Keratinocyte (primary cell): ENCODE measurements around the gene PXDC1. TPM values are rescaled to one million over a fixed set of nuclear protein-coding genes. Genes with fewer than 3 reads are reported as not detected.

Experiments used
- DNase-seq: peaks from one replicate; pipeline ENCODE4 v3.0.0-alpha.2; 2011; ENCODE audit warnings: low read depth, missing footprints, low spot score
- FAIRE-seq: peaks from 2 replicates; lab custom pipeline; 2011; peaks lifted over from hg19 to GRCh38; lab: Jason Lieb, UNC
- H2AFZ ChIP-seq: 2 replicates; pipeline ENCODE4 v1.6.0; 2012; ENCODE audit warnings: low read length, control low read depth, inconsistent platforms; ENCODE audit not compliant: control insufficient read depth
- H3K27ac ChIP-seq: 2 replicates; pipeline ENCODE4 v1.5.1; 2011; ENCODE audit warnings: low read length; ENCODE audit not compliant: control insufficient read depth, insufficient read depth
- H3K27me3 ChIP-seq: 3 replicates; pipeline ENCODE4 v1.6.0; 2011; ENCODE audit warnings: low read length; ENCODE audit not compliant: control insufficient read depth, insufficient read depth; ENCODE audit errors: extremely low read depth
- H3K36me3 ChIP-seq, 2 experiments: 2 replicates in 1 of 2; 3 replicates in 1 of 2; pipeline ENCODE4 v1.5.1; 2011; ENCODE audit warnings: low read length in 2 of 2, mild to moderate bottlenecking in 1 of 2; ENCODE audit not compliant: control insufficient read depth in 2 of 2, insufficient read depth in 2 of 2; ENCODE audit errors: extremely low read depth in 1 of 2
- H3K4me1 ChIP-seq: 3 replicates; pipeline ENCODE4 v1.5.1; 2011; ENCODE audit warnings: low read length; ENCODE audit not compliant: control insufficient read depth, insufficient read depth; ENCODE audit errors: extremely low read depth
- H3K4me2 ChIP-seq: 3 replicates; pipeline ENCODE4 v1.6.0; 2011; ENCODE audit warnings: low read depth, low read length; ENCODE audit not compliant: control insufficient read depth, insufficient read depth; ENCODE audit errors: extremely low read depth
- H3K4me3 ChIP-seq, 3 experiments: fragments of 200-600 bp in 1 of 3; sonication (generic) in 1 of 3; 2 replicates in 2 of 3; 3 replicates in 1 of 3; pipeline ENCODE4 v1.5.1; 2011 to 2016; ENCODE audit warnings: low read length in 3 of 3, mild to moderate bottlenecking in 3 of 3, control low read depth in 2 of 3, inconsistent platforms in 1 of 3, low read depth in 1 of 3, mixed read lengths in 1 of 3, mixed run types in 1 of 3, moderate library complexity in 1 of 3; ENCODE audit not compliant: control insufficient read depth in 2 of 3, insufficient read depth in 2 of 3; ENCODE audit errors: extremely low read depth in 1 of 3
- H3K79me2 ChIP-seq: 2 replicates; pipeline ENCODE4 v1.6.0; 2012; ENCODE audit warnings: low read length; ENCODE audit not compliant: control insufficient read depth, insufficient read depth
- H3K9ac ChIP-seq: 3 replicates; pipeline ENCODE4 v1.6.0; 2011; ENCODE audit warnings: low read length; ENCODE audit not compliant: control insufficient read depth, insufficient read depth; ENCODE audit errors: extremely low read depth
- H3K9me1 ChIP-seq: 3 replicates; pipeline ENCODE4 v1.6.0; 2011; ENCODE audit warnings: low read length; ENCODE audit not compliant: control insufficient read depth, insufficient read depth; ENCODE audit errors: extremely low read depth
- H3K9me3 ChIP-seq: 2 replicates; pipeline ENCODE4 v1.5.1; 2012; ENCODE audit warnings: low read depth, low read length; ENCODE audit not compliant: control insufficient read depth
- H4K20me1 ChIP-seq: 3 replicates; pipeline ENCODE4 v1.6.0; 2011; ENCODE audit warnings: low read length; ENCODE audit not compliant: control insufficient read depth, insufficient read depth; ENCODE audit errors: extremely low read depth
- CTCF ChIP-seq, 3 experiments: IDR thresholded peaks in 1 of 3; conservative IDR thresholded peaks in 1 of 3; optimal IDR thresholded peaks in 1 of 3; 2 replicates in 2 of 3; 3 replicates in 1 of 3; pipeline versions ENCODE3 to v1.5.1; 2011; ENCODE audit warnings: low read length in 3 of 3, mild to moderate bottlenecking in 3 of 3, moderate library complexity in 2 of 3, control low read depth in 1 of 3, inconsistent platforms in 1 of 3; ENCODE audit not compliant: insufficient read depth in 2 of 3; ENCODE audit errors: extremely low read depth in 1 of 3
- EZH2 ChIP-seq: IDR thresholded peaks from one replicate; pipeline ENCODE4 v1.6.1; 2012; ENCODE audit warnings: inconsistent platforms, mild to moderate bottlenecking, low read length, moderate library complexity
- dilution Hi-C: fragments of 300-500 bp; cut with MboI; formaldehyde crosslinking; loops from one replicate; pipeline ENCODE4 v1.7.0; 2020; ENCODE audit warnings: low sequenced_read_pairs; ENCODE audit not compliant: extremely low pct_ligation_motif_present
- polyA plus RNA-seq, 5 experiments: library from polyadenylated mRNA; depleted of rRNA in 3 of 5; stranded (reverse) in 3 of 5; stranded (forward) in 1 of 5; unstranded in 1 of 5; fragments of >200 nt; gene quantifications; 1 replicate in 1 of 5; 2 replicates in 3 of 5; 3 replicates in 1 of 5; pipeline versions ENCODE4 v1.2.1 to v1.2.3, GENCODE V29; 2011 to 2012; ENCODE audit warnings: missing spikeins in 2 of 5, low read depth in 1 of 5, low replicate concordance in 1 of 5

Gene PXDC1
- polyA plus RNA-seq, 1 donor (not counting 4 experiments of a cell fraction or from before 2014, with no cell fraction given), result 17.1 TPM

DNA sequence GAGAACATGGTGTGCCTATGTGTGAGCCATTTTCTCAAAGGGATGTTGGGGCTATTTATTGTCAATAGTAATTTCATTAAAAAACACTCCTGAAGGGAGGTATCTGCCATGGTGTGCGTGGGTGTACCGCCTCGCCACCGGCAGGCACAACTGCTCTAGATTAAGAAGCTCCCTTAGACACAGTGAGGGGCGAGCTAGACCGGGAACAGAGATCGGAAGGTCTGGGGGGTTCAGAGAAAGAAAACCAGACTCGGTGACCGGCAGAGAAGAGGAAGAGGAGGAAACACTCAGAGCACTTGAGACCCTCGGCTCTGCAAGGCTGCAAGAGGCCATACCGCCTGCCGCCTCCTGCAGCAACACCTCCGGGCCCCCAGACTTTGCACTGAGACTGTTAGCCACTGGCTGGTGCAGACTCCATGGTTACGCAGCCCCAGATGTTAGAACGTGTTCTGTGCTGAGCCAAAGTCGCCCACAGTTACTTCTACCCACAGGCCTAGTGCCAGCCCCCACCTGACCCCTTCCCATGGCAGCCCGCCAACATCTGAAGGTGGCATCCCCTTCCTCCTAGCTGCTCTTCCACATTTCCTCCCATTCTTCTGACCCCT lies 18.1 kb downstream of the PXDC1 start:
- Histone ChIP-seq H3K79me2 (peaks cover 88% of the 10 kb centered on the region), H3K4me3 (no peak overlapping the region), H2AFZ (no peak overlapping the region), H3K9ac (no peak overlapping the region), H3K36me3 (peaks cover 49 to 55% of the 10 kb centered on the region in 2 experiments), H3K27me3 (no peaks in the 10 kb centered on the region), H3K9me3 (no peaks in the 10 kb centered on the region), H4K20me1 (peaks cover 22% of the 10 kb centered on the region), H3K27ac (no peak overlapping the region), H3K4me1 (no peaks in the 10 kb centered on the region), H3K4me2 (no peak overlapping the region), H3K9me1 (no peaks in the 10 kb centered on the region)
- no peak for TF ChIP-seq EZH2
- no peak for TF ChIP-seq CTCF (optimal IDR thresholded peaks at IDR 0.05 in 1 of 3, IDR thresholded peaks at IDR 0.05 in 1 of 3, conservative IDR thresholded peaks at IDR 0.05 in 1 of 3; ENCODE audit: extremely low read depth in 1 of 3, insufficient read depth in 2 of 3, low read length in 3 of 3)
- dilution Hi-C loops, result no loop called here
- FAIRE-seq (no peak), DNase-seq (no peak)

DNA sequence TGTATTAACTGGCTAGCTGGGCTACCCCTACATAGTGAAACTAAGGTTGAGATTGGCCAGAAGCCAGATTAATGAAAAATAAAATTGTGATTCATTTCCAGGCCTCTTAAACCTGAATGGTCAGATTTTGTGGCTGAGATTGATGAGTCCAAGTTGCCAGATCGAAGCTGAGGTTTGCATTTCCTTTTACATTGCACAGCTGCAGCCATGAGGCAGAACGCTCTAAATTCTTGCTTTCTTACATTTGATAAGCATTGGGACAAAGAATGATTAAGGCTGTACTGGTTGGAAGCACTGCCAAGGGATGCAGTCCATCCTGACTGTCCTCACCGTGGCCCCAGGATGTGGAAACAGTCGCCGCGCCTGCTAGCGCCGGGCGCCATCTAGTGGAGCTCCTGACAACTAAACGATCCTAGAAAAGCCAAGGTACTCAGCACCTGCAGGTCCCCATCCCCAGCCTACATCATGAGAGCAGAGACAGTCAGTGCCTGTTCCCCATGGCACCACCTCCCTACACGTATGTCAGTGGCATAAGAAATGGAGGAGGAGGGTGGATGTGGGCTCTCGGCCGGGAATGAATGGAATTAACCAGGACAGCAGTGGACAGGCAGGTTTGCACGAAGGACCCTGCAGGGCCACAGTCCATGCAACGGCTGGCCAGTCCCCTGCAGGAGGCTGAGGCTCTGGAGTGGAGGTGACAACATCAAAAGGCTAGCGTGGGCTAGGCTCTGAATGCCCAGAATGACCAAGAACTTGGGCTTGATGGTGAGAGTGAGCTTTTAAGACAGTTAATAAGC lies 19.0 kb downstream of the PXDC1 start:
- Histone ChIP-seq H3K27ac (no peak overlapping the region), H3K4me1 (no peaks in the 10 kb centered on the region), H2AFZ (no peak overlapping the region), H3K4me2 (no peak overlapping the region), H3K9me1 (no peaks in the 10 kb centered on the region), H3K27me3 (no peaks in the 10 kb centered on the region), H3K79me2 (peaks cover 85% of the 10 kb centered on the region), H3K4me3 (no peak overlapping the region), H3K9me3 (no peaks in the 10 kb centered on the region), H3K9ac (no peak overlapping the region), H4K20me1 (peaks cover 25% of the 10 kb centered on the region), H3K36me3 (peaks cover 50 to 56% of the 10 kb centered on the region in 2 experiments)
- DNase-seq, result no peak
- FAIRE-seq, result peak; percentile 95
- dilution Hi-C loops, result no loop called here
- TF ChIP-seq CTCF (optimal IDR thresholded peaks at IDR 0.05 in 1 of 3, IDR thresholded peaks at IDR 0.05 in 1 of 3, conservative IDR thresholded peaks at IDR 0.05 in 1 of 3; ENCODE audit: extremely low read depth in 1 of 3, insufficient read depth in 2 of 3, low read length in 3 of 3) (peak; percentile 89 to 93 (median 91)), EZH2 (no peak)
